Epidermal melanocyte (primary cell): ENCODE results near the gene CACNB4.
"Not testable (repeated sequence)": the region's sequence is repeated elsewhere in the genome, so short reads cannot be mapped to it uniquely, and the experiment has no call there.

Source experiments
- DNase-seq: peaks from one replicate; pipeline ENCODE4 v3.0.0; 2011; ENCODE audit warnings: low spot score; ENCODE audit not compliant: insufficient read length

Gene CACNB4

DNA sequence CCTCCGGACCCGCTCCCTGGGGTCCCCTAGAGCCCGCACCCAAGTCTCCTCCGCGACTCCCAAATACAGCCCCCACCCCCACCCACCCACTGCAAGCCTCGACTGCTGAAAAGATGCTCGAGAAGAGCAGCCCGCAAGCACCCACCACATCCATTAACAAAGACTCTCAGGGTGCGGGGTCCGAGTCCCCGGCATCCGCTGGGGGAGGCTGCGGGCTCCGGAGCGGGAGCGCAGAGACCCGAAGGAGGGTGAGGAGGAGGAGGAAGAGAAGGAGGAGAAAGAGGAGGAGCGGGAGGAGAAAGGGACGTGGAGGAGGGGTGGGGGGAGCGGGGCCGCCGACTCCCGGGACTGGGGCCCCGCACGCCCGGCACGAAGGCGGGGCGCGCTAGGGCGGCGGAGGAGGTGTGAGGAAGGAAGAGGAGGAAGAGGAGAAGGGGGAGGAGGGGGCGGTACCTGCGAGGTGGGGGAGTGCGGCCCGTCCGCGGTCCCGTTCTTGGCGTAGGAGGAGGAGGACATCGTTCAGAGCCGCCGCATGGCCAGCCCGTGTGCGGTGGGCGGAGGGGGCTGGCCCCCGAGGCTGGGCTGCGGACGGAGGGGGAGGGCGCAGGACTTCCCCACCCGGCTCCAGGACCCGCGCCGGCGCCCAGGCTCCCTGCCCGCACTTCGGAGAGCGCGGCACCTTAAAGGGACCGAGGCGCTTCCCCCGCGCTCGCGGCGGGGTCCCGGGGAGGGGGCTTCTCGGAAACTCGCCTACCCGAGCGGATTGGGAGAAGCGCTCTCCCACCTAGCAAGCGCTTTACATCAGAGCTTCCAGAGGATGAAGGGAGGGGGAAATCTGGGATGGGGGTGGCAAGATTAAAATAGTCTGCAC is at the start of gene CACNB4:
Gene CACNB4 (minus strand): TSS at position 549 of the 871 bp plus-strand sequence.
- DNase-seq, result no peak

DNA sequence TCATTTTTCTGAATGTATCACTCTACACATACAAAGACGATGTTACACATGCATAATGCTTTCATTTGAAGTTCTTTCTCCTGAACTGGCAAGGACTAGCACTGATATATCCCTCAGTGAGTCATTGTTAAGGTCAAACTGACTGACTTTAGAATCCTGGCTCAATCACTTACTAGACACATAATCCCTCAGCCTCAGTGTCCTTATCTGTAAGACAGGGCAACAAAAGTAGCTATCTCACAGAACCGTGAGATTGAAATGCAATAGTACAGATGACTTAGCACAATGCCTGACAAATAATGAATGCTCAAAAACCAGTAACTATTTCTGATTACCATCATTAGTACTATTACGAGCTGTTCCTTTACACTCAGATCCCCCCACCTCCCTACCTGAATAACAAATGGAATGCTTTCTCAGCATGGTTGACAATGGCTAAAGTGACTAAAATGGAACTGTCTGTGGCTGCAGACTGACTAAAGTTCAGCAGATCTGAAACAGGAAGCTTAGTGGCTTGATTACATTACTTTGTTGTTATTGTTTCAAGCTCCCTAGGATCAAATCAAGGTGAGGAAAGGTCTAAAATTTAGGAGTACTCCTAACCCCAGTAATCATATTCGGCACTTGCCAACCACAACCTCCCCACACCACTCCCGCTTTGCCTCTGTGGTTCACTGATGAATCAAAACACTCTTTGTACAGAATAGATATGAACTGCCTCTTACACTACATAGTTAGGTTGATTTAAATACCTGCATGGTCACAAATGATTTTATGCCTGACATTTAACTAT is 35.8 kb upstream of the CACNB4 start:
- DNase-seq, result no peak

GRCh38 chr2:152132306-152132705 is 33.5 kb upstream of the CACNB4 start:
- DNase-seq, result no peak

- no peak for DNase-seq
These were observed 28.8 kb upstream of the CACNB4 start for GRCh38 chr2:152127628-152128027.

- DNase-seq, result no peak
These were observed 27.8 kb upstream of the CACNB4 start for GRCh38 chr2:152126664-152127063.

DNA sequence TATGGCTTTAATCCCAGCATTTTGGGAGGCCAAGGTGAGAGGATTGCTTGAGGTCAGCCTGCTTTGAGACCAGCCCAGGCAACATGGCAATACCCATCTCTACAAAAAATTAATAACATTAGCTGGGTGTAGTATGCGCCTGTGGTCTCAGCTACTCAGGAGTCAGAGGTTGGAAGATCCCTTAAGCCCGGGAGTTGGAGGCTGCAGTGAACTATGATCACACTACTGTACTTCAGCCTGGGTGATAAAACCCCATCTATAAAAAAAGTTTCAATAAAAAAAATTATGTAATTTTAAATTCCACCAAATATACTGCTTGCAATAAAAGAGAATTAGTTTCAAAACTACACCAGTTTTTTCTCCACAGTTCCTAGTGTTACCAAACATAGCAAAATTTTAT is 23.3 kb upstream of the CACNB4 start:
- no peak for DNase-seq

- DNase-seq, result no peak
These were observed 21.6 kb upstream of the CACNB4 start for GRCh38 chr2:152120430-152120829.

DNA sequence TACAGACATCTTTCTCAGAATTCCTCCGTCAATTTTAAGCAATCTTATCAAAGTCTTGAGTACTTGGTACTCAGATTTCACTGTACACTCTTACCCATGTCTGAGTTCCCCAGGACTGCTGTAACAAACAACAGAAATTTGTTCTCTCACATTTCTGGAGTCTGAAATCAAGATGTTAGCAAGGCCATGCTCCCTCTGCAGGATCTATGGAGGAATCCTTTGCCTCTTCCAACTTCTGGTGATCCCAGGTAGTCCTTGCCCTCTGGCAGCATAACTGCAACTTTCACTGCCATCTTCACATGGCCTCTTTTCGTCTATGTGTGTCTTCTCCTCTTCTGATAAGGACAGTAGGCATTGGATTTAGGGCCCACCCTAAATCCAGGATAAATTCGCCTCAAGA is 17.1 kb upstream of the CACNB4 start:
- no peak for DNase-seq

GRCh38 chr2:152114366-152114765 is 15.5 kb upstream of the CACNB4 start:
- DNase-seq, result no peak

- DNase-seq, result not testable (repeated sequence)
These were observed 8.3 kb upstream of the CACNB4 start for GRCh38 chr2:152107140-152107539.

DNA sequence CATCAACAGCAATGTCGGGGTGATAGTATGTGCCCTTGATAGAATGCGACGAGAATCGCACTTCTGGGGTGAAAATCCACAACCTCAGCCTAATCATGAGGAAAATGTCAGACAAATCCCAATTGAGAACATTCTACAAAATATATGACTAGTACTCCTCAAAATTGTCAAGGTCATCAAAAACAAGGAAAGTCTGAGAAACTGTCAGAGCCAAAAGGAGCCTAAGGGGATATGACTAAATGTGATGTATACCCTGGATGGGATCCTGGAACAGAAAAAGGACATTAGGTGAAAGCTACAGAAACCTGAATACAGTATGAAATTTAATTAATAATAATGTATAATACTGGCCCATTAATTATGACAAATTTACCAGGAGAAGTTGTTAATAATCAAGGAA is 7.6 kb upstream of the CACNB4 start:
- DNase-seq, result no peak

- DNase-seq, result no peak
These were observed 4.4 kb upstream of the CACNB4 start for GRCh38 chr2:152103271-152103670.

DNA sequence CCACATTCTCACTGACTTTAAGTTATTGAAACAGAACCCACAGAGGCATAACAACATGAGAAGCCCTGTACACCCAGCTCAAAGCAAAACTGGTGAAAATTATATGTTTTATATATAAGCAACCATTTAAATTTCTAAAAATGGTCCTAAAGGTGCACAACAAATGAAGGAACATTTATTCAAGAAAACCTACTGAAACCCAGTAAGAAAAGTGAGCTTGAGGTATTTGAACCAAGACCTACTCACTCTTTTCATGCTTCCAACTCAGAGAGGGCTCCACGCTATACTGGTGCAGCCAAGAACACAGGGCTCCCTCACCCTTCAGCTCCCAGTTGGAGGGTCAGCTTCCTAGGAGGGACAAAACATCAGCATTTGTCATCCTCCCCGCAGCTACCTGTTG is 2.1 kb upstream of the CACNB4 start:
- no peak for DNase-seq

DNA sequence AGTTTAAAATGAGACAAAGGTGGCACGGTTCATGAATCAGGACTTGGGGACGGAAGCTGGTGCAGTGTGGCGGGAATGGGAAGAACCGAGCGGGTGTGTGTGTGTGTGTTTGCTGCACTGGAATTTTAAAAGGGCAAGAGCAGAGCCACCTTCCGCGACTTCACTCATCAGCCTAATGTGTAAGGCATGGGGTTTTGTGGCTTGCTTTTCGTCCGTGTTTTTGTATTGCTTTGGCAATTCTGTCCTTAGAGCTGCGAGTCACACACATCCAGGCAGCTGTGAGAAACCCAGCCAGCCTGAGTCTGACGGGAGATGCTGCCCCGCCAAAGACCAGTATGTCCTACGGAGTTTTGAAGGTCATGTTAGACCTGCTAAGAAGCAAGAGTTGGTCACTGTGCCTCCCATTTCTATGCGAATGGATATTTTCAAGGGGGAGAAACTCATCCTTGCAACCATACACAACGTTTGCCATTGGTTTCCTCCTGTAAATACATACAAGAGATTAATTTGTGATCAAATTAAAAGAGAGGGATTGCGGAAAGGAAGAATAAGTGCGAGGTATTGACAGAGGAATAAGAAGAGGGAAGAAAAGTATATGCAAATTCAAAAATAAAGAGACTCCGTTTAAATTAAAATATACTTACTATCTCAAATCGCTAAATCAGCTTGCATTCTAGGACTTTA is 665 bp upstream of the CACNB4 start:
- no peak for DNase-seq

DNA sequence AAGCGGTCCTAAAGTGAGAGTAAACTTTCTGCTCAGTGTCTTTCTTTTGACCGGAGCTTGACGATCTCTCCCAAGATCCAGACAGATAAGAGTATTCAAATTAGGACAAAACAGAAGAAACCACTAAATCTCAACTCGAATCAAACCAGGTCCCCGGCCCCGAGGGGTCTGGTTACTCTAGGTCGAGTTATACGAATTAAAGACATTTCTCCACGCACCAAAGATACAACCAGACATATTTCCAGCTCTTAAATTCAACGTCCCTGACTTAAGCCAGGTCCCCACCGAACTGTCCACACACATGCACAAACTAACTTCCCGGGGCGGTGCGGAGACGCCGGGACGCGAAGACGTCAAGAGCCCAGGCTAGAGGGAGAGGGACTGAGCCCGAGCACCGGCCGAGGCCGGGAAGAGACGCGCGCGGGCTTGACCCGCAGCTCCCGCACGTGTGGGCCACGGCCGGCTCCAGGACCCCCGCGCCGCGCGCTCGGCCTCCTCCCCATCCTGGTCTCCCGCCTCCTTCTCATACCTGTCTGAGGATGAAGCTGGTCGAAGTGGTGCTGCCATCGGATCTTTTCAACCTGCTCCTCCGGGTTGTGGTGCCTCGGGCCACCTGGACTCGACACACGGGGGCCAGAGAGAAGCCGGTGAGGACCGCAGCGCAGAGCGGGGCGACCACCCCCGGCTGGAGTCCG is 896 bp downstream of the CACNB4 start:
- no peak for DNase-seq

DNA sequence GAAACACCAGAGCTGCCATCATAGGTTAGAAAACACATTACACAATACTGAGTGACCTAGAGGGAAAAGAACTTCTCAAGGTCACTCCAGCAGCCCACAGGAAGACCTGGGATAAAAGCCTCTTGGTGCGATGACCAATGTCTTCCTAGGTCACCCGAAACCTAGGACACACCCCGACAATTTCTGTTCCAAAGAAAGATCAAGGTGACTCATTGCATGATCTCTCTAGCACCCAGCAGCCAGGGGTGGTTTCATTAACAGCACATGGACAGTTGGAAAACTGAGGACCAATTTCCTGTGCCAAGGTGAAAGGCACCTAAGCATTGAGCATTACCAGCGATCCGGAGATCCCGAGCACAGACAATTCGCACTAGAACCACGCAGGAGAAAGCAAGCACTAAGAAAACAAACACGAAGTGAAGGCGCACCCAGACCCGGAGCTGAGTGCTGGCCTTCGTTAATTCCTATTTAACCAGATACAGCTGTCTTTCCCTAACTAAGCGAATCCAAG is 1.5 kb downstream of the CACNB4 start:
- no peak for DNase-seq

DNA sequence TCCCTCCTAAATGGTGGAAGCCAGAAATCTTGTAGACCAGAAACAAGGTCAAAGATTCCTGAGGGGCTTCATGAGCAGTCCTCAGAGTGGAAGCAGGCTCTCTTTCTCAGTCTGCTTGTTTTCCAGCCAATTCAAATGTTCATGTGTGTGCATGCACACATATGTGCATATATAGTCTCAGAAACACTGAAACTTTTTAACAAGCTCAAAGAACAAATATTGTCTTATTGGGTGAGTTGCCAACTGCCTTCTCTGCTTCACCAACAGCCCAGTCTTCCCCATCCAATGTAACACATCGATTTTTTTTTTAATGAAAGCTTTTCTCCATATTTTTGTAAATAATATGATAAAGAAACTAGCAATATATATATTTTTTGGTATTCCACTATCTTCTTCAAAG is 3.7 kb downstream of the CACNB4 start:
- DNase-seq, result no peak

DNA sequence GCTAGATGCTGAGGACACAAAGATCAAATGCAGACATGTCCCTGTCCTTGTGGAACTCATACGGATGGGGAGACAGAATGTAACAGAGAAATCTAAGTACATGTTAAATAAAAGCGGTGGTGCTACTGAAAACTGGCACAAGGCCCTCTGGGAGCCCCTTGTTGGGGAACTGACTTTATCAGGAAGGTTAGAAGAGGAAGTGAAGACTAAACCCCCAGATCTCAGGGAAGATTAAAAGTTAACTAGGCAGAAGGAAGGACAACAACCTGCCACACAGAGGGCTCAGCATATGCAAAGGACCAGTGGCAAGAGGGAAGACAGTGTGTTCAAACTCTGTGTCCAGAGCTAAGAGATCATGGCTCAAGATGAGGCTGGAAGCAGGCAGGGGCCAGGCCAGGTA is 4.8 kb downstream of the CACNB4 start:
- no peak for DNase-seq

DNA sequence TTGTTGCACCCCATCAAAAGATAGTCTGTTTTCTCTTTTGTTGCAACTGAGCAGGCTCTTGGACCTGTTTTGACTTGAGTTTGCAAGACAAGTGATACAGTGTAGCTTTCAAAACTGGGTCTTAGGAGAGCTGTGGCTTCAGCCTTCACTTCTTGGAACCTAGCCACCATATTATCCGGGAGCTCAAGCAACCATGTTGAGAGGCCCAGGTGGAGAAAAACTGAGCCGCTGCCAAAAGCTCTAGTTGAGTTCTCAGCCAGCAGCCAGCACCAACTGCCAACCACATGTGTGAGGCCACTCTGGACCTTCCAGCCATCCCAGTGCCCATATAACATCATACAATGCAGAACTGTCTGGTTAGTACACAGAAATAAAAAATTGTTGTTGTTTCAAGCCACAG is 5.4 kb downstream of the CACNB4 start:
- no peak for DNase-seq

DNA sequence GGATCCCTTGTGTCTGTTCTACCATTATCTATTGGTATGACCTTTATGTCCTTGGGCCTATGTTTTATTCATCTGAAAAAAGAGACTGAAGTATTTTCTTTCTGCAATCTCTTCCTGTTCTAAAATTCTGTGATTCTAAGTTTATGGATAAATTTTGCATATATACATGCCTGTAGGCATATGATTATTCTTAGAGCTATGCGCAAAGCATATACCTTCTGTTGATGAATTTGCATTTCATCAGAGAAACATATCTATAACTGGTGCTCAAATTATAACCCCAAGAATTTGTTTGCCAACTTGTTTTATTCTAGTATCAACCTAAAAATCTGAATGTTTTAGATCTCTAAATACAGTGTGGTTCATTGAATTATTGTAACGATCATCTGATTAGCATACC is 6.7 kb downstream of the CACNB4 start:
- no peak for DNase-seq

- not testable (repeated sequence) for DNase-seq
These were observed 8.1 kb downstream of the CACNB4 start for GRCh38 chr2:152090726-152091125.
